NB4 (cell line): ENCODE results near the gene ARAF.

Experiments
- MYC ChIP-seq: IDR thresholded peaks from 2 replicates; pipeline ENCODE4 v1.6.1; 2011; ENCODE audit warnings: low read depth, low read length
- POLR2A ChIP-seq: IDR thresholded peaks from 2 replicates; pipeline ENCODE4 v1.6.1; 2011; ENCODE audit warnings: mild to moderate bottlenecking; ENCODE audit not compliant: insufficient read length; ENCODE audit errors: extremely low read depth
- TF ChIP-seq, protein P1 (sequence below): IDR thresholded peaks from one replicate; pipeline ENCODE4 v1.5.1; 2012; ENCODE audit warnings: low read depth, low read length
- TF ChIP-seq, protein P2 (sequence below): IDR thresholded peaks from 2 replicates; pipeline ENCODE4 v1.6.1; 2011; ENCODE audit warnings: low read depth, low read length

DNA sequence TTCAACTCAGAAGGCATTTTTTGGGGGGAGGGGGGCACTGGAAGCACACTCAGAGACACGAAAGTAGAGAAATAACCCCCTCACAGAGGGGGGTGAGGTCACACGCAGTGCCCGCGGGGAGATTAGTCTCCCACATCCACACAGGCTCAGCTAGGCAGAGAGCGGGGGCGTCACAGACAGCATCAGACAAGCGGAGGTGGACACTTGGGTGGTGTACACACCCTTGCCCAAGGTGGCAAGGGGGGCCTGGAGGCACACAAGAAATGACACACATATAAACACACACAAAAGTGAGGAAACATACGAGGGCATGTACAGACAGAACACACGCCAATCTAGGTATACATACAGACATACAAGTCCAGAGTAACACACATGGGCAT, 59.3 kb downstream of the ARAF start:
- TF ChIP-seq, protein P1, sequence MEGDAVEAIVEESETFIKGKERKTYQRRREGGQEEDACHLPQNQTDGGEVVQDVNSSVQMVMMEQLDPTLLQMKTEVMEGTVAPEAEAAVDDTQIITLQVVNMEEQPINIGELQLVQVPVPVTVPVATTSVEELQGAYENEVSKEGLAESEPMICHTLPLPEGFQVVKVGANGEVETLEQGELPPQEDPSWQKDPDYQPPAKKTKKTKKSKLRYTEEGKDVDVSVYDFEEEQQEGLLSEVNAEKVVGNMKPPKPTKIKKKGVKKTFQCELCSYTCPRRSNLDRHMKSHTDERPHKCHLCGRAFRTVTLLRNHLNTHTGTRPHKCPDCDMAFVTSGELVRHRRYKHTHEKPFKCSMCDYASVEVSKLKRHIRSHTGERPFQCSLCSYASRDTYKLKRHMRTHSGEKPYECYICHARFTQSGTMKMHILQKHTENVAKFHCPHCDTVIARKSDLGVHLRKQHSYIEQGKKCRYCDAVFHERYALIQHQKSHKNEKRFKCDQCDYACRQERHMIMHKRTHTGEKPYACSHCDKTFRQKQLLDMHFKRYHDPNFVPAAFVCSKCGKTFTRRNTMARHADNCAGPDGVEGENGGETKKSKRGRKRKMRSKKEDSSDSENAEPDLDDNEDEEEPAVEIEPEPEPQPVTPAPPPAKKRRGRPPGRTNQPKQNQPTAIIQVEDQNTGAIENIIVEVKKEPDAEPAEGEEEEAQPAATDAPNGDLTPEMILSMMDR, result no peak
- TF ChIP-seq POLR2A, result no peak
- TF ChIP-seq, protein P2, sequence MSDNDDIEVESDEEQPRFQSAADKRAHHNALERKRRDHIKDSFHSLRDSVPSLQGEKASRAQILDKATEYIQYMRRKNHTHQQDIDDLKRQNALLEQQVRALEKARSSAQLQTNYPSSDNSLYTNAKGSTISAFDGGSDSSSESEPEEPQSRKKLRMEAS, result no peak
- TF ChIP-seq MYC, result no peak
